NCI-H1694 (cell line): Measurements from ENCODE around the gene CERS3.

Experiments
- DNase-seq: peaks from one replicate; lab custom pipeline; 2025; lab: John Stamatoyannopoulos, UW

Gene CERS3

DNA sequence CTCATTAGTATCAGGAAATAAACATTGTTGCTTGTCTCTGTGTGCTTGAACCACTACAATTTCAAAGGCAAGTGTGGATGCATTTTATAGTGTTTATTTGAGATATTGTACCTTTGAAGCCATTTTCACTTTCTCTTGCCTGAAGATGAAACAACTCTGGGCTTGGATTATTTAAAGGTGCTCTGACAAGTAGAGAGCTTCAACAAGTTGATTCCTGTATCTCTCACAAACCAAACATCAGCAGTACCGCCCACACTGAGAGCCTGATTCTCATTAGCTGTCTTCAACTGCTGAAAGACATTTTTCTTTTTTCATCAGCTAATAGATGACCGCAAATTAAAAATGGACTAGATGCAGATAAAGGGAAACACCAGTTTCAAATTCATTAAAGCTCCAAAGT is 806 bp upstream of the CERS3 start:
- DNase-seq: no peak

DNA sequence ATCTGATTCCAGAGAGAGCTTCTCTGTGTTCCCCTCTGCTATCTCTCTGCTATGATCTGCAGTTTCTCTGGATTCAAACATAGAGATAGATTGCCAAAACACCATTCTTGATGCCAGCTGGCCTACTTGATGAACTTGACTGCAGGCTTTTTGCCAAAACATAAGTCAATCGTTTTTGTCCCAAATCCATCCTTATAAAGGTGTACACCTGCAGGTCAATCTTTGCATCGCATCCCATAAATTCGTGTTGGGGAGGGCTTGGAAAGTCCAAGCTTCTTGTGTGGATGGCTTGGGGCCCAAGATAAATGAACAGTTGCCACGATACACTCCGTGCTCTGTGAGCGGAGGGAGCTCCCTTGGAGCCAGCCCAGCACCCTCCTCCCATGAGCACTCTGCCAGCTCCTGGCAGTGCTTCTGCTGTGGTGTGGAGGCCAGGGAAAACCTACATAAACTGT is 2.7 kb downstream of the CERS3 start:
- DNase-seq: no peak

DNA sequence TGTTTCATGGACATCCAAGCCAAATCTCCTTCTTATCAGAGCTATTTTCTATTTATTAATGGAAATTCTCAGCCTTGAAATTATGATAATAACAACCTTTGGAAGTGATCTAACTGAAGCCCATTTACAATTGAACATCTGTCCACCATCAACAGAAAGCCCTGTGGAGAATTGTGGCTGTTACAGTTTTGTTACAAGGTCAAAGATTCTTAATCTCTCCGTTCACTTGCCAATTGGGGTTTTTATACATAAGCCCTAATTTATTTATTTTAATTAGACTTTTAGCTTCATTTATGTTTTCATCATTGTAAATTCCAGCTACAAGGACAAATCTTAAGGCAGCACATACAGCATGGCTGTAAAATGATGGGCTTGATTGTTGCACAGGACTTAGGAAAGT is 3.3 kb downstream of the CERS3 start:
- DNase-seq: no peak

DNA sequence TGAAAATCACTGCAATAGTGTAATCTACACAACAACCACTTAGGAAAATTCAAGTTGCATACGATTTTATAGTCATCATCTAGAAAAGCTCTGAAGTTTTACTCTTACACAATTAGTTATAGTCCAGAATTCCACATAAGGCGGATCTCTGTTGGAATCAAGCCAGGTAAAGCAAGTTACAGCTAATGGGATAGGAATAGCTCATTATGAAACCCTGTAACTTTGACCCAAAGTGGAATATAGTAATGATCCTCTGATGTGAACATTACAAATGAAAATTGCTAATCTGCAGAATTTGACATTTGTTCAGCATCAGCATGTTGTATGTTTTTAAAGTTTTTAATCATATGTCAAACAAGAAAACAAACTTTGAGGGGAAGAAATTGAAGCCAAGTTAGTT is 4.4 kb downstream of the CERS3 start:
- DNase-seq: no peak

DNA sequence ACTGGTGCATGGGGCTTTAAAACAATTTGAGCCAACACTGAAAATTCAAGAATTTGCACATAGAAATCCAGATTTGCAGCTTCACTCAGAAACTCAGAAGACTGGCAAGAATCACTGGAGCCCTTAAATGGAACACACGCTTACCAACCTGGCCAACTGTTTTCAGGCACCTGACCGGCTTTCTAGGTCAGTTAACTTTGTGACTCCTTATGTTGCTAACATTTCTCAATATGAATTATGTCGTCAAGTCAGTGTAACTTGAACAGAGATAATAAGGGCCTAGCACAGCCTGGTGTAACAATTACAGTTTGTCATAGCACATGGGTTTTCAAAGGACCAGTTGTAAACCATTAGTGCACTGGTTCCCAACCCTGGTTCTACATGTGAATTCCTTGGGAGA is 6.8 kb downstream of the CERS3 start:
- DNase-seq: no peak

DNA sequence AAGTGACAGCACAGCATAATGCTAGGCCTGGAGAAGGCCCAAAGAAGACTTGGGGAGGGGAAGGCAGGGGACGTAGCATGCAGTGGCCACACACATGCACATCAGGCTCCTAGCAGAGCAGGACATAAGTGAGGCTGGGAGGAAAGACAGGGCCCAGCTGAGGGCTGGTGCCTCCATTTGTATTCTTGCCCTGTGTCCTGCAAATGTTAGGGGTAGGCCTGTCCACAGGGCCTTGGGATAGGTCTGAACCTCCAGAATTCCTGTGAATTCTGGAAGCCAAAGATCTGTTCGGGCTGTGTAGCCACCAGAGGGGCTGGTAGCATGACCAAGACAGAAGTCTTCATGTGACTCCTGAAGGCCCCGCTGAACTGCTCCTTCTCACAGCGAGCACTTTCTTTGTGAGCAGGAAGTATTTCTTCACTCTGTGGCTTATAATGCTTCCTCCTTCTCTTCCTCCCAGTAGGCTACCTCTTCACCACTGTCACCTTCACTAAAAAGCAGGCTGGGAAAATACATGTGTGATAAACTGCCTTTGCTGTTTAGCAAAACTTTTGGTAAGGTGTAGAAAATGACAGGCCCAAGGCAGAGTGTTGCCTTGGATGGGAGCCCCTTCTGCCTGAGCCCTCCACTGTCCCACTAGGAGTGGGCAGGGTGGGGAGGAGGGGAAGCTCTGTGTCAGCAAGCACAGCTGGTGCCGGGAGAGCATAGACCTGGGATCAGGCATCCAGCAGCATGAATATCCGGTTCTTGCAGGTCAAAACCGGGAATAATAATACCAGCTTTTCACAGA is 8.4 kb downstream of the CERS3 start:
- no peak for DNase-seq

DNA sequence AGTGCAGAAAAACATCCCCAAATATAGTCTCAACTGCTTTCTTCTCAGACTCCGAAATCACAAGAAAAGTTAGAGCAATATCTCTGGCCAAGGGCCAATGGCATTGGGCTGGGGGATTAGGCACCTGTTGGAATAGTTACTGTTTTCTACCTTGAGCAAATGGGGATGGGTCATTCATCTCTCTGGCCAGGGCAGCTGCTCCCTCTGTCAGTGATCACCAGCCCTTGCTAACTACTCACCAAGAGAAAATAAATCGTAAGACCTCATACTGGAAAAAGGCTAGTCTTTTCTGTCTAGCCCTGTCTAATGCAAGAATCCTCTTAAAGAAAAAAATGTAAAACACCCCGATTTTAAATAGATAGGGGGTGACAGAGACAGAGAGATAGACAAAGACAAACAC is 10.9 kb downstream of the CERS3 start:
- no peak for DNase-seq

DNA sequence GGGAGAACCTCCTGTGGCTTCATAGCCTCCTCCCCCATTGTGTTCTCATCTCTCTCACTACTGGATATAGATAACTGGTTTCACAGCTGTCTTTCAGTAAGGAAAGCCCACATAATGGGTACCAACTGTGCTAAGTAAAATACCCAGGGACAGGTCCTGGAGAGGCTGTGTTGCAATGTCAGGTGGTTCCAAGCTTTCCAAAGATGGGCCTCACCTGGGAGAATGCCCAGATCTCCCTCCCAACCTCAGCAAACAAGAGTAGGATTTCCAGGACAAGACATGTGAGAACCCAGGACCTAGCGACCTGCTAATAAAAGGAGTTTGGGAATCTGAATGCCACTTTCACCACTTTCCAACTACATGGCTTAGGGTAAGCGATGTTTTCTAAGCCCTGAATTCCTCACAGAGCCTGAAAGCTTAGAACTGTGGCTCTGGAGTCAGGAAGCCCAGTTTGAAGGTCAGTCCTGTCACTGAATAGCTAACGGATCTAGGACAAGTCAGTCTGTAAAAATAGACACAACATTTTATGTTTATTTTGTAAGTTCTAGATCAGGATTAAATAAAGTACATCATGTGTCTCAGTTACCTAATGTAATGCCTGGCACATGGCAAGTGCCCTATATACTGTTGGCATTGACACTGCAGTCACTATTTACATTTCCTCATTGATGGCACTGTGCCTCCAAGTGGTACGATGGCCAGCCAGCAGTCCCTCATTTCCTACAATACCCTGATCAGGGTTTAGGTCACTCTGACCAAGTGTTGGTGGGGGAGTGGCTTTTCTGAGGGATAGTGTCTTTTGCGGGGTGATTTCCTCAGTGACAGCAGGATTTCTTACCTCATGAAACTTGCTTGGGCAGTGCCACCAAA is 11.9 kb downstream of the CERS3 start:
- DNase-seq: no peak

DNA sequence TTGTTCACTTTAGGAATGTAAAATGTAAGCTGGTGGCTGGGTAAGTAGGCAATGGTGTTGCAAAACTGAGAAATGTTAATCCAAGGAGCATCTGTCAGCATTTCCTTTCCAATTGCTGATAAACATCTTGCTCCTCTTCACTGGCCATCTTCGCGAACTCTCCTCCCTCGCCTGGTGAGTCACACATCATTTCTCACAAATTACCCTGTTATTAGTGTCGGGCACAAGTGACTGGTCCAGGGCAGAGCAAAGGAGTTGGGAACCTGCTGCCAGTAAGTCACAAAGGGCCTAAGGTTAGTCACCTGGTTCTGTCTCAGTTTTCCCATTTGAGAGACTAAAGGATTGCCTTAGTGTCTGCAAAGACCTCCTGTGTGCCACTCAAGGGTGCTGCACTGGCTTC is 13.0 kb downstream of the CERS3 start:
- DNase-seq: no peak

DNA sequence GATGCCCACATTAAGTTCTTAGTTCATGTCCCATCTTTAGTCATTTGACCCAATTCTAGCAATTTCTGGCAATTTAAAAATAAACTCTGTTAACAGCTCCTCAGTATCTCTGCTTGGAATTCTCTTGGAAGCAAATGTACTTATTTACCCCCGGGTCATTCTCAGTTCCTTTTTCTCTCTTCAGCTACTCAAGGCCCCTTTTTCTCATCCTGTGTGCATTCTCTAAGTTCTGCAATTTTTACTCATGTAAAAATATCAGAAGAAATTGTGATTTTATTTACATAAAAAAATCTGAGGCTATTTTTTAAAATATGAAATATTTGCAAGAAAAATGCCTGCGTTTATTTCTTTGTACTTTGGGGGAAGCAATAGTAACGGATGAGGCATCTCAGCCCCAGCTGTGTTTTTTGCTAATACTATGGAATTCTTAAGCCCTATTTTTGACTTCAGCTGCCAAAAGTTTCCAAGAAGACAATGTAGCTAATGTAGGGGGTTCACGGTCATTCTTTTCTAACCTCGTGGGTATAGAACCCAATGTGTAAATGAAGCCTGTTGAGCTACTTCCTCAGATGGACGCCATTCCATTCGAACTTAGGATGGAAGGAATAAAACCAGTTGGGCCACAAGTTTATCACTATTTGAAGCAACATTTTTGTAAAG is 20.0 kb downstream of the CERS3 start:
- DNase-seq: no peak

DNA sequence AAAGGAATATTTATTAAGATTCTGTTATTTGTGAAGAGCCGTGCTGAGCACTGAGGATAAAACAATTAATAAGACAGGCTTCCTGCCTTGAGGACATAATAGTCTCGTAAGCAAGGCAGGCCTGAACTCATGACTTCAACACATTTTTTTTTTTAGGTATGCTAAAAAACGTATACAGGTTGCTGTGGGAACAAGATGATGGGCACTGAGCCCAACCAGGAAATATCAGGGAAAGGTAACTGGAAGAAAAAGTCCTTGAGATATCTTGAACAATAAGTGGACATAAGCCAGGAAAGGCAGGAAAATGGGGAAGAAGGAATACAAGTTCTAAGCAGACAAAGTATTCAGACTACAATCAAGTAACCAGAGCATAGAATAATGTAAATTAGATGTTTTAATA is 26.1 kb downstream of the CERS3 start:
- no peak for DNase-seq

DNA sequence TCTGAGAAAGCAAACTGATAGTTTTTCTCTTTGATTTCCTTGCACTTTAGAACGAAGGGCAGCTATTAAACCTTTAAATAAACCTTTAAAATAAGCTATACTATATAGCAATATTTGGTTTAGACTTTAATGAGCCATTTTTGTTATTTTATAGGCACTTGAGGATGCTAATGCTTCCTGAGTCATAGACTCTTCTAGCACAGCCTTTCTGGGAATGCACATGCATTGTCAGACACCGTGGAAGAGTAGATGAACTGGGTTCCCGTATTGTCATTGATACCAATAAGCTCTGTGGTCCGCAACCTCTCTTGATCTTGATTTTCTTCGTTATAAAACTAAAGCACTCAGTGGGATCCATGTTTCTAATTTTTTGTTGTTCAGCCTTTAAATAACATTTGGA is 27.6 kb downstream of the CERS3 start:
- DNase-seq: no peak

DNA sequence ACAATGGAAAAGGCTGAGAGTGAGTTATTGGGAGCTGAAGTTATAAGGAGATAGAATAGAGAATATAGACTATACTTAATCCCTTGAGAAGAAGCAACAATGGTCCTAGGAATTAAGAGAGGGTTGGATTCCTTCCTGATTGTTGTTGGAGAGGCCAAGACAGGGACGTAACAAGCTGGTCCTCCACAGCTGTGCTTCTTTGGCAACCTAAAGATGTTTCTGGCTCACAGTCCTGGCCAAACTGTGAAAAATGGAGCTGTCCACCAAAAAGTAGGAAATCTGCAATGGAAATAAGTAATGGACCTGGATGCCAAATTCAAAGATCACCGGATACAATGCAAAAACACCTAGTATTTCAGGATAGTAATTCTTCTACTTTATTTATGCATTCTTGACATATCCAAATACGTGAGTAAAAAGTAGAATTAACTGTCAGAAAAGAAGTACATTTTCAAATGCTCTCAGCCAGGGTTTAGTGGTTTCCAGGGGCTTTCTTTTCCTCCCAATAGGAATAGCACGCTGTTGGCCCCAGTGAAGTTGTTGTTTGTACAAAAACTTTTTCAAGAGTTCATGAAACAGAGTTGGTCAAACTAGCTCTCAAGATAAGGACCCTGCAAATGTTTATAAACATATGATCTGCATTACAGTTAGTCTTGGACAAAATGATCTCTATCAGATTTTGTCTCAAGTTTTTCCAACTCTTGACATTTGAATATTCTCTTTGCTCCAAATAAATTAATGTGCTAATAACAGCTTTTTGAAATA is 28.3 kb downstream of the CERS3 start:
- no peak for DNase-seq

DNA sequence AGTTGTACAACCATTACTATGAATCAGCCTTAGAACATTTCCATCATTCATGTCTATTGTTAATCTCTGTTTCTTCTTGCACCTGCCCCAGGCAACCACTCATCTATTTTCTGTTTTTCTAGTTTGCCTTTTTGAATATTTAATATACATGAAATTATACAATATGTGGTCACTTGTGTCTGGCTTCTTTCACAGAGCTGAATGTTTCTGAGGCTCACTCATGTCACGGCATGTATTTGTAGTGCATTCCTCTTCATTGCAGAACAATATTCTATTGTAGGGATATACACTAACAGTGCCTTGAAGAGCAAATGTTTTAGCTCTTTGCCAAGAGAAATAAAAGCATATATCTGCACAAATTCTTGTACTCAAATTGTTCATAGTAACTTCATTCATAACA is 32.9 kb downstream of the CERS3 start:
- no peak for DNase-seq

DNA sequence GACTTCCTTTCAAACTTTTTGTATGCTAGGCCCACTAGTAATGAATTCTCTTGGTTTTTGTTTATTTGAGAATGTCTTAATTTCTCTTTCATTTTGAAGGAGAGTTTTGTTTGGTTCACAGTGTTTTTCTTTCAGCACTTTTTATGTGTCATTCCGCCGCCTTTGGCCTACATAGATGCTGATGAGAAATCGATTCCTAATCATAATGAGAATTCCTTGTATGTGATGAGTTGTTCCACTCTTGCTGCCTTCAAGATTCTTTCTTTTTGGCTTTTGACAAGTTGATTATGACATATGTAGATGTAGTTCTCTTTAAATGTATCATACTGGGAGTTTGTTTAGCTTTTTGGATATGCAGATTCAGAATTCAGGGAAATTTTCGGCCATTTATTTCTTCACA is 35.5 kb downstream of the CERS3 start:
- no peak for DNase-seq

DNA sequence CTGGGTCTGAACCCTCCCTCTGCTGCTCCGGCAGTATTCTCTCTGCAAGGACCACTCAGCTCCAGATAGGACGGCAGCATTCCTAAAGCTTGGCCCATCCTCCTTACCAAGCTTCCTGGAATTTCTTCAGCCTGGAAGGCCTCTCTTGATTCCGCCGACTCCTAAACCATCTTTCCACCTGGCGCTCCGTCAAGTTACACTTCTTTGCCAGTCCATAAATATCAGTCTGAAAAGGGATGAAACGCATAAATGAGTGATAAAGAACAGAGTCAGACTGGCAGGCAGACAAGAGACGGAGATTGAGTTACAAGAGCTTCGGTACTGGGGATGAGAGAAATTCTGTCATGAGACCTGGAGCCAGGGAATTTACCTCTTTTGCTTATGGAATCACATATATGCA is 44.3 kb downstream of the CERS3 start:
- DNase-seq: no peak

DNA sequence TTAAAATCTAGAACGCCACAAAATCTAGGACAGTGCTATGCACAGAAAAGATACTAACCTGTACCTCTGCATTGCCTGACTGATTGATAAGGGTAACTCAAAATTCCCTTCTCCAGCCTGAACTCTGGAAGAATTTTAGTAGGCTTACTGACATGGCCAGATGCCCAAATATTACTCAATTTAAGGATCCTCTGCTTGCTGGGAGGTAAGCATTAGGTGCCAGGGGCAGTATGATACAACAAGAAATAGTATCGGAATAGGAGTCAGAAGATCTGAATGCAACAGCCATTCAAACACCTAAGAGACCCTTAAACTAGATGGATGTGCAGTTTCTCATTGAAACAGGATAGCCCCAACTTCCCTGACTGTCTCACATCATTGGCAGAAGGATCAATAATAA is 45.4 kb downstream of the CERS3 start:
- DNase-seq: no peak

DNA sequence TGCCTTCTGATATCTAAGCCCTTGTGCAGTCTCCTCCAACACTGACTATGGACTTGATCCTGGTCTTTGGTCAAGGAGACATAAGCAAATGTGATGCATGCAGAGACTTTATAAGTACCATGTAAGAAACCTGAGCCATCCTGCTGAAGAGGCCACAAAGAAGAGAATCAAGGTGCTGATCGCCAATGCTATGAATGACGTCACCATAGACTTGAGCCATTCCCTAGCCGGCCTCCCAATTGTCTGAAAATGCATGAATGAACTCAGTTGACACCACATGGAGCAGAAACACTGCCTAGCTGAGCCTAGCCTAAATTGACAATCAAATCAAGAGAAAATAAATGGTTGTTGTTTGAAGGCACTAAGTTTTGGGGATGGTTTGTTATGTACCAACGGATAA is 51.9 kb downstream of the CERS3 start:
- DNase-seq: no peak

DNA sequence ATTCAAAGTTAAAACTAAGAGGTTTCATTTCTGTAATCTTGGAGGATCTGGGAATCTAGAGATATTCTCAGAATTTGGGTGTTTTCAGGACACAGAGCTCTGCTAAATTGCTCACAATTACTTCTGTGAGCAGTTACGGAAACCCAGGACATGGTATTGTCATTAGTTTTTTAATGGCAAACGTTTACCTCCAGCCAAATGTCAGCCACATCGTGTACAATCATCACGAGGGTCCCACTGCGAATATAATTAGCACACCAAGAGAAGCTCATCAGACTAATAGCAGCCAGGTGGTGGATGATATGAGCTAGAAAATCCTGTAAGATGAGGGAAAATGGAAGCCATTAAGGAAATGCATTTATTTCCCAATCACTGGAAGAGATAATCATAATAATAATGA is 56.0 kb downstream of the CERS3 start:
- DNase-seq: no peak

DNA sequence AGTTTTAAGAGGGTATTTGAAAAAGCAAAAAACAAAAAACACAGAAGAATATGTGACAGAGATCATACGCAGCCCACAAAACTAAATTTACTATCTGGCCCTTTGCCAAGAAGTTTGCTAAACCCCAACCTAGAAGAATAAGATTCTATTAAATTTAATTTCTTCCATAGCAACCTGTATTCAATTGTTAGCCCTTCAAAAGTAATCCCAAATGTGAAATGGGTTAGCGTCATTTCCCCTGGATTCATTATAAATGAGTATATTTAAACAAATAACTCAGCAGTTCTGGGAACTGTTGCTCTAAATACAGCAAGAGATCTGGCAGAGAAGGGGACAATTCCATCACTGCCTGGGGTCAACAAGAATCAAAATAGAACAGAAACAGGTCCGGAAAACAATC is 56.8 kb downstream of the CERS3 start:
- DNase-seq: no peak

DNA sequence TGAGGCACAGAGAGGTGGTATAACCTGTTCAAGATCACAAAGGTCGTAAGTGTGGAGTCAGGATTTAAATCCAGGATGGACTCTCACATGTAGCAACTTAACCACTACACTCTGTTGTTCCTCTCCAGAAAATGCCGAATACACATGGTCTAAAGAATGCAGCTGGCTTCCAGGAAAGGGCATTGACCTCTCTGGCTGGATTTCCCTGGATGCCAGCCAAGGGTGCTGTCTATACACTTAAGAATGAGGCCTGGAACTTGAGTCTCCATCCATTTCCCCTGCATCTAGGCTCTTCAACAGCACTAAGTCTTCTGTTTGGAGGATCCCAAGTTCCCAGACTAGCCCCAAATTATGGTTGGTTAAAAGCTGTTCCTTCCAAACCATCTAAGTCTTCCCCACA is 60.5 kb downstream of the CERS3 start:
- DNase-seq: no peak

DNA sequence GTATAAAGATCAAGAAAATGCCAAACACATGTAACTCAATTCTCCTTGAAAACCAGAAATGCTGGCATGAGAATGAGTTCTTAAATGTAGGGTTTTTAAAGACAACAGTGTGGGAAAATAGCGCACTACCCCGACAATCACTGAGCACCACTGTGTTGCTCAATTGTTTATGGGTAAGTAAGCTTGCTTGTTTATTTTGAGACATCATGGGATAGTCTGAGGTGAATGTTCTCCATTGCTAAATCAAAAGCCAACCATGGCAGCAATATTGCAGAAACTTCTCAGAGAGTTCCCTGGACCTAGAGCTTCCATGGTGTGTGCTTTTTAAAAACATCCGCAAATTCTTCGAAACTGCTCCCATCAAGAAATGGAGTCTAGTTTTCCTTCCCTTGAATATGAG is 62.7 kb downstream of the CERS3 start:
- DNase-seq: no peak
